OCI-LY3 (cell line): Measurements from ENCODE around the gene TRPT1.

Experiments
- H2AFZ ChIP-seq: fragments of 200-600, 300-600 bp; shearing (Covaris generic); 2 replicates; pipeline ENCODE4 v1.6.0; 2014; ENCODE audit warnings: antibody characterized with exemption, low read depth, low read length
- H3K27ac ChIP-seq: fragments of 200-600, 300-600 bp; sonication (generic); 2 replicates; pipeline ENCODE4 v1.5.1; 2014; ENCODE audit warnings: mild to moderate bottlenecking, low read length, moderate library complexity, mixed read lengths
- H3K27me3 ChIP-seq: fragments of 200-600, 300-600 bp; sonication (generic); 2 replicates; pipeline ENCODE4 v1.6.1; 2014; ENCODE audit warnings: low read depth, low read length, mixed read lengths
- H3K36me3 ChIP-seq: fragments of 200-600, 300-600 bp; sonication (generic); replicated peaks from 2 replicates; pipeline ENCODE3; 2014; ENCODE audit warnings: low read depth, low read length, mixed read lengths
- H3K4me1 ChIP-seq: fragments of 300-600, 200-600 bp; sonication (generic); 2 replicates; pipeline ENCODE4 v1.6.1; 2014; ENCODE audit warnings: low read length, mixed read lengths
- H3K4me2 ChIP-seq: fragments of 200-600, 300-600 bp; sonication (generic); 2 replicates; pipeline ENCODE4 v1.6.1; 2014; ENCODE audit warnings: low read length, mixed read lengths
- H3K4me3 ChIP-seq: fragments of 300-600, 200-600 bp; sonication (generic); 2 replicates; pipeline ENCODE4 v1.5.1; 2014; ENCODE audit warnings: antibody characterized with exemption, mild to moderate bottlenecking, low read length, moderate library complexity
- H3K79me2 ChIP-seq: fragments of 300-600, 200-600 bp; shearing (Covaris generic); 2 replicates; pipeline ENCODE4 v1.6.1; 2014; ENCODE audit warnings: mild to moderate bottlenecking, low read length, mixed read lengths
- H3K9ac ChIP-seq: fragments of 300-600, 200-600 bp; shearing (Covaris generic); 2 replicates; pipeline ENCODE4 v1.6.0; 2014; ENCODE audit warnings: mild to moderate bottlenecking, low read length, moderate library complexity
- H3K9me3 ChIP-seq: fragments of 200-600, 300-600 bp; shearing (Covaris generic); 2 replicates; pipeline ENCODE4 v1.6.1; 2014; ENCODE audit warnings: low read length, mixed read lengths; ENCODE audit not compliant: insufficient read depth
- H4K20me1 ChIP-seq: fragments of 200-600, 300-600 bp; sonication (generic); 2 replicates; pipeline ENCODE4 v1.6.1; 2016; ENCODE audit warnings: low read length, mixed read lengths; ENCODE audit not compliant: insufficient read depth
- CTCF ChIP-seq: fragments of 200-600, 300-600 bp; sonication (generic); IDR thresholded peaks from 2 replicates; pipeline ENCODE4 v1.5.1; 2014; ENCODE audit warnings: antibody characterized with exemption, low read length, low read depth
- EZH2phosphoT487 ChIP-seq: fragments of 200-600 bp; shearing (Covaris generic); IDR thresholded peaks from 2 replicates; pipeline ENCODE4 v1.6.1; 2018; ENCODE audit warnings: antibody characterized with exemption, mixed run types, low read depth

TRPT1 gene

GRCh38 chr11:64202992-64203391, 23.0 kb downstream of the TRPT1 start:
- Histone ChIP-seq H4K20me1 (no peaks in the 10 kb centered on the region; the same call in 1 of the 2 replicates), H2AFZ (no peak overlapping the region), H3K4me2 (no peak overlapping the region), H3K27me3 (no peaks in the 10 kb centered on the region), H3K27ac (no peak overlapping the region), H3K36me3 (peaks cover 50% of the 10 kb centered on the region), H3K9me3 (no peaks in the 10 kb centered on the region), H3K4me1 (peaks cover 42% of the 10 kb centered on the region), H3K4me3 (no peak overlapping the region), H3K9ac (no peak overlapping the region), H3K79me2 (peaks cover 27% of the 10 kb centered on the region)
- TF ChIP-seq EZH2phosphoT487 = no peak

GRCh38 chr11:64201543-64201942, 24.4 kb downstream of the TRPT1 start:
- TF ChIP-seq CTCF (no peak), EZH2phosphoT487 (no peak)
- Histone ChIP-seq H3K4me2 (no peak overlapping the region), H3K27ac (no peak overlapping the region)

GRCh38 chr11:64198511-64198910, 27.5 kb downstream of the TRPT1 start:
- H3K36me3 ChIP-seq = peaks cover 73% of the 10 kb centered on the region
- H3K4me3 ChIP-seq = no peak overlapping the region
- H4K20me1 ChIP-seq = no peaks in the 10 kb centered on the region; the same call in 1 of the 2 replicates
- no peak overlapping the region for H3K4me2 ChIP-seq
- H3K79me2 ChIP-seq = peaks cover 9% of the 10 kb centered on the region
- TF ChIP-seq EZH2phosphoT487 (no peak), CTCF (no peak)
- H3K27me3 ChIP-seq = no peaks in the 10 kb centered on the region
- no peaks in the 10 kb centered on the region for H3K9me3 ChIP-seq
- H3K4me1 ChIP-seq = no peaks in the 10 kb centered on the region
- no peak overlapping the region for H3K9ac ChIP-seq
- no peak overlapping the region for H3K27ac ChIP-seq
- H2AFZ ChIP-seq = no peak overlapping the region

More at GRCh38 chr11:64201543-64201942, 24.4 kb downstream of the TRPT1 start:
- Histone ChIP-seq H3K9ac (no peak overlapping the region), H3K9me3 (no peaks in the 10 kb centered on the region), H3K4me3 (no peak overlapping the region), H3K36me3 (peaks cover 59% of the 10 kb centered on the region), H2AFZ (no peak overlapping the region), H3K79me2 (peaks cover 17% of the 10 kb centered on the region), H3K27me3 (no peaks in the 10 kb centered on the region), H4K20me1 (no peaks in the 10 kb centered on the region; the same call in 1 of the 2 replicates), H3K4me1 (peaks cover 27% of the 10 kb centered on the region)

- no peak overlapping the region for H3K4me2 ChIP-seq
- no peak overlapping the region for H3K27ac ChIP-seq
- no peak overlapping the region for H3K9ac ChIP-seq
- H2AFZ ChIP-seq = no peak overlapping the region
- peaks cover 6% of the 10 kb centered on the region; the same call in 1 of the 2 replicates for H4K20me1 ChIP-seq
- H3K36me3 ChIP-seq = peaks cover 74% of the 10 kb centered on the region
- H3K79me2 ChIP-seq = peaks cover 9% of the 10 kb centered on the region
- TF ChIP-seq EZH2phosphoT487 (no peak), CTCF (no peak)
- H3K4me3 ChIP-seq = no peak overlapping the region
- no peaks in the 10 kb centered on the region for H3K4me1 ChIP-seq
- no peaks in the 10 kb centered on the region for H3K27me3 ChIP-seq
- H3K9me3 ChIP-seq = no peaks in the 10 kb centered on the region
Observed at GRCh38 chr11:64196626-64197025, 29.4 kb downstream of the TRPT1 start.

GRCh38 chr11:64192434-64192833, 33.6 kb downstream of the TRPT1 start:
- Histone ChIP-seq H3K27me3 (no peaks in the 10 kb centered on the region), H3K4me2 (no peak overlapping the region), H2AFZ (no peak overlapping the region), H3K36me3 (peaks cover 65% of the 10 kb centered on the region), H3K9me3 (no peaks in the 10 kb centered on the region), H3K4me3 (no peak overlapping the region), H3K4me1 (no peaks in the 10 kb centered on the region), H3K79me2 (peaks cover 4% of the 10 kb centered on the region; the same call in 1 of the 2 replicates), H3K27ac (no peak overlapping the region), H4K20me1 (peaks cover 14% of the 10 kb centered on the region), H3K9ac (no peak overlapping the region)
- TF ChIP-seq EZH2phosphoT487 (no peak), CTCF (no peak)
